Stimulated activated CD8-positive, alpha-beta memory T cell treated with anti-CD3 and anti-CD28 coated beads, Interleukin-15, amount 100 ng/mL, for 4 hours (primary cell): ENCODE measurements around the gene ACE2.

Source experiments
- DNase-seq, 2 donors: peaks; one replicate each; pipeline ENCODE4 v3.0.0-alpha.2; 2020; ENCODE audit warnings: low read depth in 2 of 2

The ACE2 gene

DNA sequence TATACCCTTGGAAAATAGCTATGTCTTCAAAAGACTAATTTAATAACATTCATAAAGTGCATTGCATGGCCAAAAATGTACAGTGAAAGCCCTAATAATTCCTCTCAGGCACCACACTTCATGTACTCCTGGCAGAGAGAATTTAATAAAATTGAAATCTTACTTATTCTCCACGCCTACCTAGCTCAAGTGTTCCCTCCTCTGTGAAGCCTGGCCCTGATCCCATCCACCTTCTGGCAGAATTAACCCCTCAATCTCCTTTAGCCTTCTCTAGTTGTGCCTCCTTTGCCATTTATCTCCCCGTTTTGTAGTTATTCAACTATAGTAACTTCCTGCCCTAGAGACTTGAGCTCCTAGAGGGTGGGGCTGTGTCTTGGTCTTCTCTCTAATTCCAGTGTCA, 26.7 kb downstream of the ACE2 start:
- no peak for DNase-seq

DNA sequence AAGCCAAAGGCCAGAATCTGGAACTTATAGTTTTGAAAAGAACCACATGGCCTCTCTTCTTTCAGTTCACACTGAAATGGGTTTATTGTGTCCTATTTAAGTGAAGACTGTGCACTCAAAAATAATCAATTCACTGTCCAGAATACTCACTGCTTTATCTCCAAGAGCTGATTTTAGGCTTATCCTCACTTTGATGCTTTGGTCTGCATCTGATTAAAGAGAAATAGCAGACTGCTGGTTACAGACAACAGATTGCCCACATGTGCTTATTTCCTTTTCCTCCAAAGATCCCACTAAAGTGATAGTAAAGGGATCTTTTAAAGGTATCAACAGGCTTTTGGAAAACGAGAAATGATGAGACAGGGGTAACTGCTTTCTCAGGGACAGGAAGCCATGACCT, 30.6 kb downstream of the ACE2 start:
- no peak for DNase-seq

DNA sequence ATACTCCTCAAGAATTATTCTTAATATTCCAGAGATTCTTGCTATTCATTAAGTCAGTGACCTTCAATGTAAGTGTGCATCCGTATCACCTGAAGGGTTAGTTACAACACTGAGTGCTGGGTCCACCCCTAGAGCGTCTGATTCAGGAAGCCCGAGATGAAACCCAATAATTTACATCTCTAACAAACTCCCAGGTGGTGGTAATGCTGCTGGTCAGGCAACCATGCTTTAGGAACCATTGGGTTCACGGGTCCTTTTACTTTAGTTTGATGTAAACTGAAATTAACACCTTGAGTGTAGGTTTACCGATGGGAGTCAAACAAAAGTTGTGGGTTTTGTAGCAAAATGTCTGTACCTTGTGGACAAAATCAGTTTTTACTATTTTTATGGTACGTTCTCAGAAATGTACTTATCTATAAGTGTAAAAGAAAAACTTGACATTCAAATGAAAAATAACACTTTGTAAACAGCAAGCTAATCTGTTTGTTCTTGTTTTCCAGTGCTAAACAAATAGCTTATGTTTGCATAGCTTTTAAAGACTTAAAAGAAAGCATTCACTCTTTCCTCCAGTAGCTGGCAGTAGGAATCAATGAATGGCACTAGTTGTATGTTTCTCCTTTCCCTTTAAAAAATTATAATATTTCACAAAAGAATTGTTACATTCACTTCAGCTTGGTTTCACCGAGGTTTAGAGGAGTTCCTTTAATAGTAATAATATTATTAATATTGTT, 32.7 kb downstream of the ACE2 start:
- DNase-seq: no peak

DNA sequence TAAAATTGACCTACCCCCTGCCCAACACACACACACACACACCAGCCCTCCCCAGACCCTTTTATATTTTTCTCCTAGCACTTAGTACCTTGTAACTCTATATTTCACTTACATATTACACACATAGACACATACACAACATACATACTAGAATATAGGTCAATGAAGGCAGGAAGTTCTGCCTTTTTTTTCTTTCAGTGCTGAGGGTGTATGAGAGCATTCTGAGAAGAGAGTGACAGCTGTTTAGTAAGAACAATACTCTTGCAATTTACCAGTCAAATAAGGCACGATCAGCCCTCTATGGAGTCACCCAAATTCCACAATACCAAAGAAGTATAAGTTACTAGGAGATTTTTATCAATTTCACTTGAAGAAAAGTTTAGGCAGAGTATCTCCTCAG, 33.5 kb downstream of the ACE2 start:
- DNase-seq: no peak

DNA sequence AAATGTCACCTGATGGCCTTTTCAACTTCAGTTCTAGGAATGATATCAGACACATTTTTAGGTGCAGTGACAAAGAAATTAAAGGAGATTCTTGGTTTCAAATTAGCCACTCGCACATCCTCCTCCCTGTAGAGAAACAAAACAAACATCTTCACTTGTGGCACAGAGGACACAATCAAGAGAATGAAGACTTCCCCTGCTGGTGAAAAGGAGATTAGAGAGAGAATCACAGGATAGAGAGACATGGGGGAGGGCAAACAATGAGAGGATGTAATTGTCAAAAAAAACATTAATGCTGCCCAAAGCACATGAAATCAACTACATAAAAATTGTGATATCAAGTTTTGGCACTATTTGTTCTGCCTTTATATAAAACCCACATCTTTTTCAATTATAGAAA, 34.5 kb downstream of the ACE2 start:
- DNase-seq: no peak

DNA sequence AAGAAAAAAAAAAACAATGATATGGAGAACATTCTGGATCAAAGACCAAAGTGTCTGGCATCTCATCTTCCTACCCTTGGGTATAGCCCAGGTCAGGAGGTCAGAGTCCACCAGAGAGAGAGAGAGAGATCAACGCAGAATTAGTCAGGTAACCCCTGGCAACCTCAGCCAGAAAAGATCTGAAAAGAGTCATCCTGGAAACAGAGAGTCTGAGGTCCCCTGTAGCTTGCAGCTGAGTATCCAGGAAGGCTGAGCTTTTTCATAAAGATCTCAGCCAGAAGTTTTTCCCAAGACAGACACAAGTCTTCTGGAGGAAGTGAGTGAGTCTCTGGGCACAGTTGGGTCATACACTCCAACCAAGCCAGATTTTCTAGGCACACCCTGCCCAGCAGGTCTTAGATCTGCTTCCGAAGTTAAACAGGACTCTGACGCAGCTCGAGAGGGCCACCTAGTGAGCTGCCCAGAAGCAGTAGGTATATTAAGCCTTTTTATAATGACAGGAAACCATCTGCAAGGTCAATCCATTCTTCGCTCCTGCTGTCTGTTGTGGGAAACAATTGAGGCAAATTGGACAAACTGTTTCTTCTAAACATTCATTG, 35.7 kb downstream of the ACE2 start:
- DNase-seq: peak in 1 of 2 donors; percentile 0

DNA sequence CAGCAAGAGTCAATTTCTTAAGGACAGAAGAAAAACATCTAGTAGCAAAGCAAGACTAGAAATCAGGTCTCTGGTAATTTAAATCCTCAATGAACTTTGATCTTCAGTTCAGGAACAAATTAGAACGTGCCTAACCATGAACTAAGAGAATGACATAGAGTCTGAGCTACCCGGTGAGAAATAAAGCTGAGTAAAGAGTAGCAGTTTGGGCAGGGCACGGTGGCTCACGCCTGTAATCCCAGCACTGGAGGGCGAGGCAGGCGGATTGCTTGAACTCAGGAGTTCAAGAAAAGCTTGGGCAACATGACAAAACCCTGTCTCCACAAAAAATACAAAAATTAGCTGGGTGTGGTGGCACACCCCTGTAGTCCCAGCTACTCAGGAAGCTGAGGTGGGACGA, 37.7 kb downstream of the ACE2 start:
- no peak for DNase-seq

DNA sequence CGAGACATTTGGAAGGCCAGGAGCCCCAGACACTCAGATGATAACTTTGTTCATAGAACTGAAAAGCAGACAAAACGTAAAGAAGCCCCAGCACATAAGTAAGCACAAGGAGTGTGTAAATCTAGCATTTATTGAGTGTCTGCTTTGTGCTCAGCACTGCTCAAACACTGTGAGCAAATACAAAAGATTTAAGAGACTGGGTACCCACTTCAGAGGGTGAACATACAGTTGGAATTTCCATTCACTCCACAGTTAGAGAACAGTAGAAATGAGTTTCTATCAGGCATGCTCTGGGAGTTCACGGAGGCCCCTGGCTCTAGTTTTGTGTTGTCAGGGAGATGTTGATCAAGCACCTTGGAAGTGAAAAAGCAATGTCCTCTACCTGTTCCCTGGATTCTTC, 39.8 kb downstream of the ACE2 start:
- no peak for DNase-seq

DNA sequence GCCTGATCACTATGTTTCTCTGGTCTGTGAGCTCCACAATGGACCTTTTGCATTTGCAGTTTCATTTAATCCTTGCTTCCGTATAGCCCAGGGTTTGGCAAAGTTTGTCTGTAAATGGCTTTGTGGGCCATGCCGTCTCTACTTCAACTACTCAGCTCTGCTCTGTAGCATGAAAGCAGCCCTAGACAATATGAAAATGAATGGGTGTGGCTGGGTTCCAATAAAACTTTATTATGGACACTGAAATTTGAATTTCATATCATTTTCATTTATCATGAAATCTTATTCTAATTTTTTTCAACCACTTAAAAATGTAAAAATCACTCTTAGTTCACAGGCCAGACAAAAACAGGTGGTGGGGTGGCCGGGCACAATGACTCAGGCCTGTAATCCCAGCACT, 41.5 kb downstream of the ACE2 start:
- no peak for DNase-seq

DNA sequence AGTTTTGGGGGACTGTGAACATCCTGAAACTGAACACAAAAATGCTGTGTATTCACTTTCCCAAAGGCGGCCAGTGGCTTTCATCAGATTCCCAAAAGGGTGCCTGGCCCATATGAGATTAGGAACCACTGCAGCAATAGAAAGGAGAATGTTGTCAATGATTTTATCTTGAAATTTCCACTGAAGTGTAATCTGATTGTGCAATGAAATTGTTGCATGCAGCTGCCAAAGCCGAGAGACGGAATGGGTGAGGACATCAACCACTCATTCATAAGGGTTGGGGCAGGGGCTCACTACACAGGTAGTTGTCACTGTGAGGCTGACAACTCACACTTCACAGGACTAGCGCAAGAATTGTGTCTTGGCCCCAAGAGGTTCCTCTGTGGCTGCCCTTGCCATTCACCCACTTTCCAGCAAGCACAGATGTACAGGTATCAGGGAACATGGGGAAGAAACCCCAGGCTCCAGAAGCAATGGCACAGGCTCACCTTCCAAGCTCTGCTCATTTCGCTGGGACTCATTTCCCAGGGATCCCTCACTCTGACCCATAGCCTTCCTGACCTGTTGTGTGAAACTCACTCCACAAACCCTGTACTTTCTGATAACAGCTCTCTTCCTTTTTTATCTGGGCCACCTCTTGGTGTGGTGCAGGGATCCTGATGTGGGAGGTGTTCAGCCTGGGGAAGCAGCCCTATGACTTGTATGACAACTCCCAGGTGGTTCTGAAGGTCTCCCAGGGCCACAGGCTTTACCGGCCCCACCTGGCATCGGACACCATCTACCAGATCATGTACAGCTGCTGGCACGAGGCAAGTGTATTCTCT, 51.4 kb downstream of the ACE2 start:
- DNase-seq: no peak

DNA sequence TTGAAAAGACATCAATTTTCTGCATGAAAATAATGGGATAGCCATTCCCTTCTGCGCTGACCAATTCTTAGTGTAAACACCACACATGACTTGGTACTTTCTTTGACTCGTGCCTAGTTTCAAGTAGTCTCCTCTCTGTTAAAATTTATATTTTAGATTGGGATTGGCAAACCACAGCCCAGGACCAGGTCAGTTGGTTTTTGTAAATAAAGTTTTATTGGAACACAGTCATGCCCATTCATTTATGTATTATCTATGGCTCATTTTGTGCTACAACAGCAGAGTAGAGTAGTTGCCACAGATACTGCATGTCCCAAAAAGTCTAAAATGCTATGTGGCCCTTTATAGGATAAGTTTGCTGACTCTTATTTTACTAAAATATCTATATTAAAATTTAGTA, 53.4 kb downstream of the ACE2 start:
- DNase-seq: no peak

DNA sequence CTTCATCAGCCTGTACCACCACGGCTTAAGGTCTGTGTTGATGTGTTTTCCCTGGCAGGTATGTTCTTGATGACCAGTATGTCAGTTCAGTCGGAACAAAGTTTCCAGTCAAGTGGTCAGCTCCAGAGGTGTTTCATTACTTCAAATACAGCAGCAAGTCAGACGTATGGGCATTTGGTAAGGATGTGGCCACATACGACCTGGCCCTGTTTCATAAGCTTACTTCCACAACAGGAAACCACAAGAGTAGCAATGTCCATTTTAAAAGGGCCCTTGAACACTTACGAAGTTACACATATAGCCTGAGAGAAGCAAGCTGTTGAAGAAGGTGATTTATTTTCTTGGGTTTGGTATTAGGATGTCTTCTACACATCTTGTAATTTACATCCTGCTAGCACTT, 54.0 kb downstream of the ACE2 start:
- no peak for DNase-seq

DNA sequence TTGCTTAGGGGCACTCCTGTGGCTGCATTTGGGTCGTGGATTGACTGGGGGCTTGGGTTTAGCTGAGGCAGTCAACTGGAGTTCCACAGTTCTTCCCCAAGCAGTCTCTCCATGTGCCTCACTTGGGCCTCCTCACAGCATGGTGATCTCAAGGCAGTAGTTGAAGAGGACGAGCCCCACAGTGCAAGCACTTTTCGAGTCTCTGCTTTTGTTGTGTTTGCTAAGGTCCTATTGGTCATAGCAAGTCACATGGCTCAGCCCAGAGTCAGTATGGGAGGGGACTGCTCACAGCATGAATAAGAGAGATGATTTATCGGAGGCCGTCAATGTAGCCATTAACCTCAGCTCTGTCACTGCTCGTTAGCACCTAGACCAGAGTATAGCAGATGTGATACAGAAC, 70.4 kb downstream of the ACE2 start:
- DNase-seq: no peak

DNA sequence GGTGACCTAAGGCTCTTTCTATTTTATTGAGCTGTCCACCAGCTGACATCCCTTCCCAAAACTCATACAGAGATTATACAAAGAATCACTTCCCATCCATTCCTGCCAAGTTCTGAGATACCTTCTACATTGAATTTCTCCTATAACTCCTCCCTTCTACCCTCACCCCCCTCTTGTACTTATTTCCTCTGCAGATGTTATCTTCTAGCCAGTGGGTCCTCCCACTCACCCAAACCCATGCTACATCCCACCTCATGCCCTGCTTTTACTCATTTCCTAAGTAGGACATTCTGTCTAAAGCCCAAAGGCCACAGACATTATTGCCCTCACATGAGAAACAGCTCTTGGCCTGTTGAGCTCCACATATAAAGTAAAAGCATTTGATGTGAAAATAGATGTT, 71.6 kb downstream of the ACE2 start:
- DNase-seq: no peak

DNA sequence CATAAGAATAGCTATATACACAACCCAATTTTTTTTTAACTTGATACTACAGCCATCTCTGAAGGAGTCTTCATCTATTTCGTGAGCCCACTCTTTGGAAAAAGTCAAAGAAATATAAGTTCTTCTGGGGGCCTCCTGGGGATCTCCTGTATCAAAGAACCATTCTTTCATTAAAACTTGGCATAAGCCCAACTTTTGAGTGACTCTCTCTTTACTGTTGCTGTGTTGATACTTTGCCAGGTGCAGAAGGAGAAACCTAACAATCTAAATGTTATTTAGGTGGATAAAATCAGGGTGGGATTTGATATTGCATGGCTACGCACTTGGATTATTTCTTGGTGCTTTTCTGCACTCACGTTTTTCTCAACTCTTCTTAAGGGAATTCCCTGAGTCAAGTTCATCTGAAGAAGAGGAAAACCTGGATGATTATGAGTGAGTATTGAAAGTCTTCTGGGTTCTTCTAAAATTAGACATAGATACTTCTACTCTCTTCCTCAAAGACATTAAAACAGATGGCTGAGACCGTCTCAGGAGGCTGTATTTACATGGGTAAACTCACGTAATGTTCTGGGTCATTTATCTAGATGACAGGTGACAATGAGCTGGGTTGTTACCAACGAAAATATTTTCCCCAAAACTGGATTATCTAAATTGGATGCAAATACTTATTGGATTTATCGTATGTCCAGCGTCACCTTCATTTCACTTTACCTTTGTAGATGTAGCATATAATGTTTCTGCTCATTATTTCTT, 74.9 kb downstream of the ACE2 start:
- no peak for DNase-seq

DNA sequence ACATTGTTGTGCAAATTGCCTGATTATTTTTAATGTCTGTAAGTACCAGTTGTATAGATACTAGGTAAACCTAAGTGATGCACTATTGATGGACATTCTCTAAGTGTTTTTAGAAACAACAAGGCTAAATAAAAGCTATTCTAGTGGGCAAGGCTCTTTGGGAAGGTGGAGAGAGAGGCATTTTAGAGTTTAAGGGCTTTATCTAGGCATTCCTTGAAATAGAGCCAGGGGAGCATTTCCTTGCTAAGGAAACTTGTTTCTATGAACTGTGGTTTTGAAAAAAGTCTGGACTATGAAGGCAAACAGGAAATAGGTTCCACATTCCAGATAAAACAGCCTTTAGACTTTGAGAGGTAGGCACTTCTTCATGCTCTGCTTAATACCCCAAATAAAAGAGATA, 76.3 kb downstream of the ACE2 start:
- no peak for DNase-seq

DNA sequence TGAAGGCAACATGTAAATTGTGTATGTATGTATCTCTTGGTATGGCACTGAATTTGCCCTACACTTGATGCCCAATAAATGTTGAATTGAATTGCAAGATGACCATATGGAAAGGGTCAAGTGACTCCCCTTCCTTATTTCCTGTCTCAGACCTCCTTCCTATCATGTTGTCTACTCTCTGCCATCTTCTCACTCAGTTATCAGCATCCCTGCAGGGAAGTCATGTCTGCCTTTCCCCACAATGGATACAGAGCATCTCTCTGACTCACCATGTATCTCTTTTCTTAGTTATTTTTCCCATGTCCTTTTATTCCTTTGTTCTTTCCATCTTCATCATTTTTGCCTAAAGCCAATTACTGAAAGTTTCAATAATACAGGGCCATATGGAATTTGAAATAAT, 77.7 kb downstream of the ACE2 start:
- DNase-seq: no peak

DNA sequence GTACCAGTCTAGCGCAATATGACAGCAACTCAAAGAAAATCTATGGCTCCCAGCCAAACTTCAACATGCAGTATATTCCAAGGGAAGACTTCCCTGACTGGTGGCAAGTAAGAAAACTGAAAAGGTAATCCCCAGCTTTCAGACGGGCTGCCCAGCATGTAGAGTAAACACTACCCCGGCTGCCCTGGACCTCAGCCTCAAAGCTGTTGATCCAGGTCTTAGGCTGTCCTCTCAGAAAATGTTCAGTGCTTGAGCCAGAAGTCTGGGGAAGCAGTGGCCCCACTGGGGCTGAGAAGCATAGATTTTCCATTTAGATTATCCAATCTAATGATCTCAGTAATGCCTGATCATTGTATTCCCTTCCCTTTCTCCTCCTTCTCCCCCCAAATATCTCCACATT, 78.3 kb downstream of the ACE2 start:
- DNase-seq: no peak

DNA sequence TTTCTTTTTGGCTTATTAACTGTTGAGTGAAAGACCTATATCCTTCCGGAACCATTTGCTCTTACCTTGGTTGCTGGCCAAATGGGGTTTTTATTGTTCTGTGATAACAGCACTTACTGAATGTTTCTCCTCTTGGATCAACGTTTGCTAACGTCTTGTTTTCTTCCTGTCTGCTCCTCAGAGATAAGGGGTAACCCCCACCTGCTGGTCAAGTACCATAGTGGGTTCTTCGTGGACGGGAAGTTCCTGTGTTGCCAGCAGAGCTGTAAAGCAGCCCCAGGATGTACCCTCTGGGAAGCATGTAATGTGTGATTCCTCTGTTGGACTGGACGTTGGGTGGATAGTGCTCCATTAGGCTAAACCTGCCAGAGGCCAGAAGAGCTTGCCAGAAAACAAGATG, 84.8 kb downstream of the ACE2 start:
- no peak for DNase-seq

DNA sequence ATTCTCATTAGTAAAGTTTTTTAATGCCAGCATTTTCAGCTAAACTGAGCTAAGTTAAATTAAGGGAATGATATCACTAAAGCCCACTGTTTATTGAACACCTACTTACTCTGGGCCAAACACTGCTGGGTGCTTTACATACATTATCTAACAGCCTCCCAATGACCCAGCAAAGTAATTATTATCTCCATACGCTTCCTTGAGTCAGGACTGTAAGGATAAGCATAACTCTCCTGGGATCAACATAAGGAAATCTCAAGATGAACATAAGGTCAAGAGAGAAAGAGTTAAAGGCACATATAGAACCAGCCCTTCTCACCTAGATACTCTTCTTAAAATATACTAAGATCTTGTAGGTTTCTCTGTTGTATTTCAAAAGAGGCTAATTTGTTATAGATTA, 86.5 kb downstream of the ACE2 start:
- DNase-seq: no peak

DNA sequence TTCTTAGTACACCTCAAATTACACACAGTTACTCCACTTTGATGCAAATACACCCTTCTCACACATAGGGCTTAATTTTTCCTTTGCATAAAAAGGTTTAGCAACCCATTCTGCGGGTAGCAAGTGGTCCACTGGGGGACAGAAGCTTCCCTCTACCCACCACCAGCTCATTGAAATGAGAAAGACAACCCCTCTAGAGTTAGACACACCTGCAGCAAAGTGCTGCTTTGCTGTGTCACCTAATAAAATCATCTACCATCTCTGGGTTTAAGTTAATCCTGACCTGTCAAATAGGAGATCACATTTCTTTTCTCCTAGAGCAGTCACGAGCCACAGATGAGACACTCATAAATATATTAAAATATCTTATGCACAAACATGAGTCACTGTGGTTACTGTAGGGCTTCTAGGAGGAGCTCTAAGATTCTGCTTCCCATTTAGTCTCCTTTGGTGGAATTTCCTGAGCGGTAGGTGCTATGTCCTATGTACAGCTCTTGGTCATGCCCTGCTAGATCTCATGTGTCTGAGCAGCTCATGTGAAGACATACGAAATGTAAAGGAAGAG, 88.3 kb downstream of the ACE2 start:
- no peak for DNase-seq

DNA sequence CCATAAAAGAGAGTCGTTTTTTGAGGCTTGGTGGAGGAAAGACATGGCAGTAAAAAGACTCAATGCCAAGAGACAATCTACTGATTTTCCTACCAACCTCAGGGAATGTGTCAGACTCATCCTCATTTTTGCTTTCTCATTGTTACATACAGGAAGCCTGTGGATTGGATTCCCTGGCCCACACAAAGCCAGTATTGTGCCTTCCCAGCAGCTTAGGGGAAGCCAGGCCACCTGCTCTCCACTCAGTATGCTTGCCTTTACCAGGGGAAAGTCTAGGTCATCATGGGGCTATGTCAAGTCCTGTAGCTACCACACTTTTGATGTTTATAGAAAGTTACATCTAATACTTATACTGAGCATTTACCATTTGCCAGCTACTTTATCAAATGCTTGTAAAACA, 89.2 kb downstream of the ACE2 start:
- no peak for DNase-seq
